Measurements from ENCODE around the gene LIN37. TPM values are rescaled to one million over a fixed set of nuclear protein-coding genes. Genes with fewer than 3 reads are reported as not detected.

The LIN37 gene
- total and polyA plus RNA-seq, 2 donors (not counting 3 experiments of a cell fraction or from before 2014, with no cell fraction given): 11.3 to 21.4 TPM

DNA sequence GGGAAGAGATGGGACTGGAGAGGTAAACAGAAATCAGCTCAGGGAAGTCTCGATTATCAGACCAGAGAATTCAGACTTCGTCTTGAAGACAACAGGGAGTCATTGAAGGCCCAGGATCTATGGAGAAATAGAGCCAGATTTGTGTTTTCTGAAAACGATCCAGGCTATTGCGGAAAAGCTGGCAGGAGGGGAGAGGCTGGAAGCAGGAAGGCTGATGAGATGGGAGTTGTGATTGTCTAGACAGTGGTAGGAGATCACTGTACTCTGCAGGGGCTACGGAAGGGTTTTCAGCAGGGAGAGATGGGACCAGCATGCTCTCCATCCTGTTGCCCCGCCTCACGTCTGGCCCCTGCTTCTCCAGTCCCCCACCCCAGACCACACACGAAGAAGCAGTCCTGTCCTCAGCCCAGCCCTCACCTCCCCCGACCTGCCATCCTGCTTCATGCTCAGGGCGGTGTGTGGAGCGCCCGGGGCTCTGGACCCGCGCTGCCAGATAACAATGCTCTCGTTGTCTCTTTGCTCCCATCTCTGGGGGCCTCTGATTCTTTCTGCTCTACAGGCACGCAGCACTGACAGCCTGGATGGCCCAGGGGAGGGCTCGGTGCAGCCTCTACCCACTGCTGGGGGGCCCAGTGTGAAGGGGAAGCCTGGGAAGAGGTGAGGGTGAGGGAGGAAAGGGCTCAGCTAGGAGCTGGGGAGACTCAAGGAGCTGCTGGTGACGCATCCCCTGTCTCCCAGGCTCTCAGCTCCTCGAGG lies 28.9 kb downstream of the LIN37 start:
- Histone ChIP-seq H3K4me3 (replicated peaks in 1 of 3; ENCODE audit: insufficient read depth in 1 of 3, low read depth in 1 of 3, low read length in 3 of 3) (no peak overlapping the region), H3K4me2 (ENCODE audit: insufficient read depth, low read length) (no peak overlapping the region), H4K20me1 (replicated peaks; ENCODE audit: control insufficient read depth, extremely low read depth, insufficient read depth, low read length) (no peaks in the 10 kb centered on the region), H3K9ac (replicated peaks; ENCODE audit: extremely low read depth, insufficient read depth, low read length) (no peak overlapping the region), H3K27ac (ENCODE audit: insufficient read depth, low read depth, low read length) (no peak overlapping the region), H3K36me3 (ENCODE audit: control insufficient read depth in 2 of 2, extremely low read depth in 1 of 2, insufficient read depth in 2 of 2, low read length in 2 of 2) (peaks cover 0 to 4% of the 10 kb centered on the region in 2 experiments), H3K9me1 (replicated peaks; ENCODE audit: control insufficient read depth, extremely low read depth, insufficient read depth, low read length) (no peaks in the 10 kb centered on the region), H3K79me2 (ENCODE audit: control insufficient read depth, insufficient read depth, low read length) (no peaks in the 10 kb centered on the region), H3K9me3 (replicated peaks; ENCODE audit: control insufficient read depth, insufficient read depth, low read length) (no peaks in the 10 kb centered on the region), H3K27me3 (ENCODE audit: control insufficient read depth in 2 of 2, insufficient read depth in 2 of 2, low read length in 2 of 2) (no peaks in the 10 kb centered on the region), H3K4me1 (ENCODE audit: control insufficient read depth, extremely low read depth, insufficient read depth, low read length) (peaks cover 4% of the 10 kb centered on the region), H2AFZ (ENCODE audit: low read depth, low read length) (no peak overlapping the region)
- ChIA-PET POLR2A (no interaction called here), CTCF (interaction anchor here (1.1 kb wide), 1 partner anchor 14 kb away, joined by 3 read pairs; no protein-coding TSS in a partner anchor)
- TF ChIP-seq POLR2AphosphoS5 (IDR thresholded peaks at IDR 0.05; ENCODE audit: insufficient read depth, low read depth, low read length) (no peak), JUN (IDR thresholded peaks at IDR 0.05; ENCODE audit: borderline replicate concordance, insufficient read depth, insufficient read length, low read depth) (no peak), FOS (IDR thresholded peaks at IDR 0.05; ENCODE audit: borderline replicate concordance, insufficient read depth, low read length) (no peak), POLR2A (IDR thresholded peaks at IDR 0.05; ENCODE audit: low read depth, low read length) (no peak), EZH2 (IDR thresholded peaks at IDR 0.05; ENCODE audit: borderline replicate concordance, low read depth, low read length, severe bottlenecking) (no peak), GATA2 (IDR thresholded peaks at IDR 0.05; ENCODE audit: insufficient read depth, insufficient read length, low read depth, low read length) (no peak), MYC (IDR thresholded peaks at IDR 0.05; ENCODE audit: low read depth, low read length) (no peak)
- TF ChIP-seq, protein P1, sequence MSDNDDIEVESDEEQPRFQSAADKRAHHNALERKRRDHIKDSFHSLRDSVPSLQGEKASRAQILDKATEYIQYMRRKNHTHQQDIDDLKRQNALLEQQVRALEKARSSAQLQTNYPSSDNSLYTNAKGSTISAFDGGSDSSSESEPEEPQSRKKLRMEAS (IDR thresholded peaks at IDR 0.05; ENCODE audit: insufficient read depth, insufficient read length): no peak
- TF ChIP-seq, protein P2, sequence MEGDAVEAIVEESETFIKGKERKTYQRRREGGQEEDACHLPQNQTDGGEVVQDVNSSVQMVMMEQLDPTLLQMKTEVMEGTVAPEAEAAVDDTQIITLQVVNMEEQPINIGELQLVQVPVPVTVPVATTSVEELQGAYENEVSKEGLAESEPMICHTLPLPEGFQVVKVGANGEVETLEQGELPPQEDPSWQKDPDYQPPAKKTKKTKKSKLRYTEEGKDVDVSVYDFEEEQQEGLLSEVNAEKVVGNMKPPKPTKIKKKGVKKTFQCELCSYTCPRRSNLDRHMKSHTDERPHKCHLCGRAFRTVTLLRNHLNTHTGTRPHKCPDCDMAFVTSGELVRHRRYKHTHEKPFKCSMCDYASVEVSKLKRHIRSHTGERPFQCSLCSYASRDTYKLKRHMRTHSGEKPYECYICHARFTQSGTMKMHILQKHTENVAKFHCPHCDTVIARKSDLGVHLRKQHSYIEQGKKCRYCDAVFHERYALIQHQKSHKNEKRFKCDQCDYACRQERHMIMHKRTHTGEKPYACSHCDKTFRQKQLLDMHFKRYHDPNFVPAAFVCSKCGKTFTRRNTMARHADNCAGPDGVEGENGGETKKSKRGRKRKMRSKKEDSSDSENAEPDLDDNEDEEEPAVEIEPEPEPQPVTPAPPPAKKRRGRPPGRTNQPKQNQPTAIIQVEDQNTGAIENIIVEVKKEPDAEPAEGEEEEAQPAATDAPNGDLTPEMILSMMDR (IDR thresholded peaks at IDR 0.05; ENCODE audit: extremely low read depth in 1 of 2, insufficient read depth in 1 of 2, low read depth in 1 of 2, low read length in 2 of 2): no peak
- BruUV-seq (replicated peaks): no TSS peak
- intact Hi-C loops (cut with micrococcal nuclease) (no loop called here), dilution Hi-C loops (cut with MboI; ENCODE audit: extremely low pct_ligation_motif_present, low sequenced_read_pairs) (no loop called here)
- no peak for DNase-seq (ENCODE audit: low read depth, low spot score)
- no peak for FAIRE-seq

All from endothelial cell of umbilical vein (primary cell).